Skeletal muscle tissue (tissue), 4 donors: ENCODE measurements around the gene TEX10. TPM values are rescaled to one million over a fixed set of nuclear protein-coding genes. Genes with fewer than 3 reads are reported as not detected.

Experiments used
- H3K27ac ChIP-seq: one replicate; pipeline ENCODE4 v1.7.0; 2013; ENCODE audit warnings: mild to moderate bottlenecking, low read depth, low read length, inconsistent platforms
- H3K27me3 ChIP-seq, 3 donors: one replicate each; pipeline ENCODE4 v1.7.0; 2013; ENCODE audit warnings: low read length in 3 of 3; ENCODE audit not compliant: control insufficient read depth in 3 of 3, insufficient read depth in 3 of 3
- H3K36me3 ChIP-seq, 3 donors: one replicate each; pipeline ENCODE4 v1.7.0; 2013; ENCODE audit warnings: low read length in 3 of 3; ENCODE audit not compliant: control insufficient read depth in 3 of 3, insufficient read depth in 3 of 3
- H3K4me1 ChIP-seq, 3 donors: one replicate each; pipeline ENCODE4 v1.7.0; 2013; ENCODE audit warnings: low read length in 3 of 3, mild to moderate bottlenecking in 3 of 3; ENCODE audit not compliant: control insufficient read depth in 3 of 3, insufficient read depth in 3 of 3
- H3K4me3 ChIP-seq, 3 donors: one replicate each; pipeline ENCODE4 v1.7.0; 2013; ENCODE audit warnings: low read length in 3 of 3
- H3K9ac ChIP-seq, 3 donors: one replicate each; pipeline ENCODE4 v1.7.0; 2013; ENCODE audit warnings: low read length in 3 of 3, mild to moderate bottlenecking in 3 of 3, moderate library complexity in 2 of 3, low read depth in 1 of 3
- H3K9me3 ChIP-seq, 3 donors: one replicate each; pipeline ENCODE4 v1.7.0; 2013; ENCODE audit warnings: low read length in 3 of 3; ENCODE audit not compliant: control insufficient read depth in 3 of 3
- total RNA-seq: library from RNA; depleted of rRNA; stranded (reverse); fragments of >200 nt; gene quantifications from one replicate; pipeline ENCODE4 v1.2.3, GENCODE V29; 2014
- donor health status: Osteomylitis.

TEX10 gene
- total RNA-seq, 1 donor from 2014 or later = 29.2 TPM

DNA sequence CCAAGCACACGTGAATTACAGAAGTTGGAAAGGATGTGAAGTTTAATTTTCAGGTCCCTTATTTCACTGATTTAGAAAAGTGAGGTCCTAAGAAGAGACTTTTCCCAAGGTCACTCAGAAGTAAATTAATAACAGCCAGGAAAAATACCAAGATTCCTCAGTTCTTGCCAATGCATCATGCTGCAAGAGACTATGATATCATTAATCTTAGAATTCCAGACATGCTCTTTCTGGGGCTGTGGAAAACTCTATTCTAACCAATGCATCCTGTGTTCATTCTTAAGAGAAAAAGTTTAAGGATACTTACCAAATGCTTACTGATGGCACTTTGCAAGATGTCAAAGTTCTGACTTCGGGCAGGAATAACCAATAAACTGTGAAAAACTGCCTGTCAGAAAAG lies 42.8 kb downstream of the TEX10 start:
- Histone ChIP-seq H3K4me1 (peaks cover 0 to 3% (median 0%) of the 10 kb centered on the region in 3 donors), H3K27me3 (no peaks in the 10 kb centered on the region), H3K27ac (no peak overlapping the region), H3K36me3 (peaks cover 0 to 6% (median 3%) of the 10 kb centered on the region in 3 donors), H3K9me3 (no peaks in the 10 kb centered on the region), H3K4me3 (no peak overlapping the region), H3K9ac (no peak overlapping the region)

DNA sequence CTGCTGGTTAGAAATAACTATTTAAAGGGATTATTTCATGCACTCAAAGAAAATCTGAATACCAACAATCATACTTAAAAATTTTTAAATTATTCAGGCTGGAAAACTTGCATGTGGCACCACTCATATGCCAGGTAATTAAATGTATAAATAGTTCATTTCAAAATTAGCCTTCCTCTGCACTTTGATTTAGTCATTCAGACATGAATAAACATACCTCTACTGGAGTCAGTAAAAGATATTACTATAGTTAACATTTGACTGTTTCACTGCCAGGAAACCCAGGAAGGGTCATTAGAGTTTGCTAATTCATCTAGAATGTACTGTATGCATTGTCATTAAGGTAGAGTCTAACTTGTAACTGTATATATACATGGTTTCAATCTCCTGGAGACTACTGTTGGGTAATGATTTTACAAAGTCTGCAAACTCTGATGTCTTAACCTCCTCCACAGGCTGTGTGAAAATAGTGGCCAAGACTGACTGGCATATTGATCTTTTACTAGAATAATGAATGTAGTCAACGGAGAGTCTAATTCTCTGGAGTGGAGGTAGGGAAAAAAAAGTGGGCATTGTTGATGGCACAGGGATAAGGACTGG lies 43.7 kb downstream of the TEX10 start:
- H3K4me1 ChIP-seq = peaks cover 0 to 3% (median 0%) of the 10 kb centered on the region in 3 donors
- peaks cover 0 to 6% (median 6%) of the 10 kb centered on the region in 3 donors for H3K36me3 ChIP-seq
- no peak overlapping the region for H3K27ac ChIP-seq
- no peak overlapping the region for H3K4me3 ChIP-seq
- no peaks in the 10 kb centered on the region for H3K9me3 ChIP-seq
- H3K9ac ChIP-seq = no peak overlapping the region
- H3K27me3 ChIP-seq = no peaks in the 10 kb centered on the region

DNA sequence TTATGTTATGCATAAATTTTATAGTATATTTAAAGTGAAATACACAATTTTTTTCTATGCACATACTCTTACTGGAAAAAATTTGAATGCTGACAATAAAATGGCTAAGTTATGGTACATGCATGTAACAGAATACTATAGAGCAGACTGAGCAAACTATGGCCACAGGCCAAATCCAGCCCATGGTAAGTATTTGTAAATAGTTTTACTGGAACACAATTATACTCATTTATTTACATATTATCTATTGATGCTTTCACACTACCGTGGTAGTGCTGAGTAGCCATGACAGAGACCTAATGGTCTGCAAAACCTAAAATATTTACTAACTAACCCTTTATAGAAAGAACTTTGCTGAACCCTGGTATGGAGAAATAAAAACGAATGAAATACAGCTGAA lies 45.7 kb downstream of the TEX10 start:
- Histone ChIP-seq H3K27me3 (no peaks in the 10 kb centered on the region), H3K27ac (no peak overlapping the region), H3K9ac (no peak overlapping the region), H3K4me1 (peaks cover 0 to 3% (median 0%) of the 10 kb centered on the region in 3 donors), H3K4me3 (no peak overlapping the region), H3K9me3 (no peaks in the 10 kb centered on the region), H3K36me3 (peaks cover 0 to 17% (median 11%) of the 10 kb centered on the region in 3 donors)

DNA sequence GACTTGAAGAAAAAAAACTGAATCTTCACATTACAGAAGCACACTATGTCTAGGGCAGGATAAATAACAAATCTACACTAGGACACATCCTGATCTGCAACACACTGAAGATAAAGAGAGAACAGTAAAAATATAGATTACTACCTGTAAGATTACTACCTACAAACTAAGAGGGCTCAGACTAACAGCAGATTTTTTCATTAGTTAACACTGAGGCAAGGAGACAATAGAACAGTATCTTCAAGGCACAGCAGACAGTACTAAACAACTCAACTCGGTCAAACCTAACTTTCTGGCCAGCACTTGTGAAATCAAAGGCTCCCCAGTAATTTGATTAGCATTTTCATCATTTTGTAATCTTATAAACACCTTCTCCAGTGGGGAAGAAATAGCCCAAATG lies 46.5 kb downstream of the TEX10 start:
- no peak overlapping the region for H3K4me3 ChIP-seq
- H3K4me1 ChIP-seq = peaks cover 0 to 3% (median 0%) of the 10 kb centered on the region in 3 donors
- H3K9ac ChIP-seq = no peak overlapping the region
- H3K36me3 ChIP-seq = peaks cover 2 to 24% (median 18%) of the 10 kb centered on the region in 3 donors
- H3K27me3 ChIP-seq = no peaks in the 10 kb centered on the region
- no peak overlapping the region for H3K27ac ChIP-seq
- no peaks in the 10 kb centered on the region for H3K9me3 ChIP-seq

DNA sequence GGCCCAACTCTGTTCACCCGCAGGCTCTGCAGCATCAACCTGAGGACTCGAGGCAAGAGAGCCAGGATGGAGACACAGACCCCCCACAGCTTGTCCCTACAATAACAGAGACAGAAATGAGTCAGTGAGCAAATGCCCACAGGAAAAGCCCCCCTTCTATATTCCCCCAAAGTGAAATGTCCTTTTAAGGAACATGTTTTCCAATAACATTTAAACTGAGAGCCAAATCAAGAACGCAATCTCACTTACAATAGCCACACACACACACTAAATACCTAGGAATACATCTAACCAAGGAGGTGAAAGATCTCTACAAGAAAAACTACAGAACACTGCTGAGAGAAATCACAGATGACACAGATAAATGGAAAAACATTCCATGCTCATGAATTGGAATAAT lies 49.0 kb downstream of the TEX10 start:
- Histone ChIP-seq H3K4me3 (no peak overlapping the region), H3K9ac (no peak overlapping the region), H3K27me3 (no peaks in the 10 kb centered on the region), H3K27ac (no peak overlapping the region), H3K36me3 (peaks cover 7 to 39% (median 30%) of the 10 kb centered on the region in 3 donors), H3K9me3 (no peaks in the 10 kb centered on the region), H3K4me1 (peaks cover 0 to 3% (median 0%) of the 10 kb centered on the region in 3 donors)

DNA sequence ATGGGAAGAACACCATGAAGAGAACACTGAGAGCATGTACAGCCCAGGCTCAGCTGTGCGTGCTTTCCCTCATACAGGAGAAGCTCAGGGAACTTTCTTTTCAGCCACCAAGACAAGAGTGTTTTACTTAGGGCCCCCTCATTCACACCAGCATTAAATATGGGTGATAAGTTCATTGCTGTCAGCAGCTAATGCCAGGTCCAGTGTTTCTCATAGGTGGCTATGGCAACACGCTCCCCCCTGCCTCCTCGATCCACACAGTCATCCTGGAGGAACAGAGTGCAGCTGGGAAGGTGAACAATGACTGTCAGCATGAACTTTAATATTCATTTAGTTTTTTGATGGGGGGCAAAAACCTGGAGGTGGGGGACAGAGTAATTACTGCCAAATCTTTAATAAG lies 54.4 kb downstream of the TEX10 start:
- no peaks in the 10 kb centered on the region for H3K4me1 ChIP-seq
- H3K36me3 ChIP-seq = peaks cover 27 to 73% (median 62%) of the 10 kb centered on the region in 3 donors
- H3K9ac ChIP-seq = no peak overlapping the region
- no peaks in the 10 kb centered on the region for H3K9me3 ChIP-seq
- no peaks in the 10 kb centered on the region for H3K27me3 ChIP-seq
- H3K4me3 ChIP-seq = no peak overlapping the region
- no peak overlapping the region for H3K27ac ChIP-seq

DNA sequence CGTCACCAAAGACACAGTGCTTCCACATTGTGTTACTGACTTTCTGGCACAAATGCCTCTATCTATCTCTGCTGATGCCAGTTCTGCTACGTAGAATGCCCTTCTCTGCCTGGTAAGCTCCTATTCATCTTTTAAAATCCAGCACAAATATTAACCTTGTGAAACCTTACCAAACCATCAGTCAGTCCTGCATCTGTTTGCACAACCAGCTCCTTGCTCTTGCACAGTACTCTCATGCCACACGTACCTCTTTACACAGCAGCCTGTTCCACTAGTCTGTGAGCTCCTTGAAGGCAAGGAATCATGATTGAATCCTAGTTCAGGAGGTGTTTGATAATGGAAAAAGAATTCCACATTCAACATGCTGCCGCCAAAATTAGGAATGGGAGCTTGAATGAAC lies 56.3 kb downstream of the TEX10 start:
- Histone ChIP-seq H3K27ac (no peak overlapping the region), H3K4me3 (no peak overlapping the region), H3K9ac (no peak overlapping the region), H3K36me3 (peaks cover 37 to 81% (median 64%) of the 10 kb centered on the region in 3 donors), H3K9me3 (no peaks in the 10 kb centered on the region), H3K27me3 (no peaks in the 10 kb centered on the region), H3K4me1 (no peaks in the 10 kb centered on the region)

DNA sequence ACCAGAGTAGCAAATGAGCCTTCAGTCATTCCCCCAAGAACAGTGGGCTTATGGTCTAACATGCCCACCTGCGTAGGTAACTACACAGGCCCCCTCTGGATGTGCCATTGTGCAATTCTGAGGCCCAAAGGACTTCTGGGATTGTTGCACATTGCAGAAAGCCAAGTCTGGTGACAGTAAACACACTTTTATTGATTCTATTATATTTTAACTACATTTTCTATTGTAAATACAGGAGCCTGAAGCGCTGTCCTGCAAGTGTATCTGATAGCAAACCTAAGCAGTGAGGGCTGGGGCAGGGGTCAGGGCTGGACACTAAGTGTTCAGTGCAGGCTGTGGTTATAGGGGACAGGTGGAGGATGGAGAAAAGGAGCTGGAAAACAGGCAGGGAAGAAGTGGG lies 57.5 kb downstream of the TEX10 start:
- Histone ChIP-seq H3K9ac (no peak overlapping the region), H3K27ac (no peak overlapping the region), H3K4me1 (no peaks in the 10 kb centered on the region), H3K27me3 (no peaks in the 10 kb centered on the region), H3K4me3 (no peak overlapping the region), H3K9me3 (no peaks in the 10 kb centered on the region), H3K36me3 (peaks cover 33 to 72% (median 57%) of the 10 kb centered on the region in 3 donors)

DNA sequence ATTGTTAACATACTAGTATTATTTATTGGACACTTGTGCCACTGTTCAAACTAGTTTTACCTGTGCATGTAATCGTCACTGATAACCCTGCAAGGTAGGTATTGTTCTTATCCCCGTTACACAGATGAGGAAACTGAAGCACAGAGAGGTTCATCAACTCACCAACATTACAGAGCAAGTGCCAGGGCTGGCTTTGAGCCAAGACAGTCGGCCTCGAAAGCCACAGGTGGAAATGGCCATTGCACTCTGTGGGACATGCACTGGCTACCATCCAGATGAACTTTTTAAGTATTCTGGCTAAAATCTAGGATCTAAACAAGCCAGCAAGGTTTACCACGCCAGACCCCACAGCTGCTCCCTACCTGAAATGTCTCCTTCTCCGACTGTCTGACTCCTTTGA lies 57.9 kb downstream of the TEX10 start:
- Histone ChIP-seq H3K27me3 (no peaks in the 10 kb centered on the region), H3K36me3 (peaks cover 33 to 72% (median 55%) of the 10 kb centered on the region in 3 donors), H3K4me1 (no peaks in the 10 kb centered on the region), H3K4me3 (no peak overlapping the region), H3K9ac (no peak overlapping the region), H3K27ac (no peak overlapping the region), H3K9me3 (no peaks in the 10 kb centered on the region)

DNA sequence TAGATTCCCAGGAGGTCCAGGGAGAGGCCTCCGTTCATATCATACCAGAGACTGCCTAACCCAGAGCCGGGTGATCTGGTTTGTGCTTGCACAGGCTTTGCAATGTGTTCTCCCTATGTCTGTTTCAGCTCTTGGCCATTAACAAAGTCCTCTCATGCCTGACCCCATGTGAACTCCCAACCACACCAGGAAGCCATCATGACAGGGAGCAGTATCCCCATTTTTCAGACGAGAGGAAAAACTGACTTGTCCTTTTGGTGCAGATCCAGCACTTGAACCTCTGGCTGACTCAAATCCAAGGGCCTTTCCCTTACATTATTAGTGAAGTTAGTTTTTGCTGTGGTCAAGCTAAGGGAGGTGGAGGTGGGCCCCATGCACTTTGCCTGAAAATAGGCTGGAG lies 58.4 kb downstream of the TEX10 start:
- H3K4me1 ChIP-seq = no peaks in the 10 kb centered on the region
- peaks cover 33 to 72% (median 53%) of the 10 kb centered on the region in 3 donors for H3K36me3 ChIP-seq
- no peaks in the 10 kb centered on the region for H3K27me3 ChIP-seq
- no peak overlapping the region for H3K4me3 ChIP-seq
- H3K27ac ChIP-seq = no peak overlapping the region
- H3K9ac ChIP-seq = no peak overlapping the region
- H3K9me3 ChIP-seq = no peaks in the 10 kb centered on the region
